GM10248 (cell line): ENCODE measurements around the gene LAIR2.
"Not testable (repeated sequence)": the region's sequence is repeated elsewhere in the genome, so short reads cannot be mapped to it uniquely, and the experiment has no call there.

Experiments used
- CTCF ChIA-PET: fragments of 300-600 bp; sonication (Branson Sonifier 250); formaldehyde crosslinking; extraction: SDS; loops from one replicate; lab custom pipeline; 2021; ENCODE audit warnings: antibody characterized with exemption; lab: Yijun Ruan, JAX
- POLR2A ChIA-PET: fragments of 350-650 bp; sonication (Branson Sonifier 250); formaldehyde crosslinking; extraction: SDS; loops from one replicate; lab custom pipeline; 2020; ENCODE audit warnings: antibody characterized with exemption; lab: Yijun Ruan, JAX
- DNase-seq: peaks from one replicate; pipeline ENCODE4 v3.0.0; 2012; ENCODE audit errors: extremely low spot score
- TF ChIP-seq, protein P1 (sequence below): IDR thresholded peaks from 2 replicates; pipeline ENCODE4 v1.5.1; 2012; ENCODE audit warnings: mild to moderate bottlenecking, low read depth; ENCODE audit errors: extremely low read depth, missing control alignments, control extremely low read depth

LAIR2 gene

DNA sequence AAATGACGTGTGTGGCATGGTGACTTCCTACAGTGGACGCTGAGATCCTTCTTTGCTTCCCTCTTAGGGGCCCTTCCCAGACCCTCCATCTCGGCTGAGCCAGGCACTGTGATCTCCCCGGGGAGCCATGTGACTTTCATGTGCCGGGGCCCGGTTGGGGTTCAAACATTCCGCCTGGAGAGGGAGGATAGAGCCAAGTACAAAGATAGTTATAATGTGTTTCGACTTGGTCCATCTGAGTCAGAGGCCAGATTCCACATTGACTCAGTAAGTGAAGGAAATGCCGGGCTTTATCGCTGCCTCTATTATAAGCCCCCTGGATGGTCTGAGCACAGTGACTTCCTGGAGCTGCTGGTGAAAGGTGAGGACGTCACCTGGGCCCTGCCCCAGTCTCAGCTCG lies 5.2 kb downstream of the LAIR2 start:
- TF ChIP-seq, protein P1, sequence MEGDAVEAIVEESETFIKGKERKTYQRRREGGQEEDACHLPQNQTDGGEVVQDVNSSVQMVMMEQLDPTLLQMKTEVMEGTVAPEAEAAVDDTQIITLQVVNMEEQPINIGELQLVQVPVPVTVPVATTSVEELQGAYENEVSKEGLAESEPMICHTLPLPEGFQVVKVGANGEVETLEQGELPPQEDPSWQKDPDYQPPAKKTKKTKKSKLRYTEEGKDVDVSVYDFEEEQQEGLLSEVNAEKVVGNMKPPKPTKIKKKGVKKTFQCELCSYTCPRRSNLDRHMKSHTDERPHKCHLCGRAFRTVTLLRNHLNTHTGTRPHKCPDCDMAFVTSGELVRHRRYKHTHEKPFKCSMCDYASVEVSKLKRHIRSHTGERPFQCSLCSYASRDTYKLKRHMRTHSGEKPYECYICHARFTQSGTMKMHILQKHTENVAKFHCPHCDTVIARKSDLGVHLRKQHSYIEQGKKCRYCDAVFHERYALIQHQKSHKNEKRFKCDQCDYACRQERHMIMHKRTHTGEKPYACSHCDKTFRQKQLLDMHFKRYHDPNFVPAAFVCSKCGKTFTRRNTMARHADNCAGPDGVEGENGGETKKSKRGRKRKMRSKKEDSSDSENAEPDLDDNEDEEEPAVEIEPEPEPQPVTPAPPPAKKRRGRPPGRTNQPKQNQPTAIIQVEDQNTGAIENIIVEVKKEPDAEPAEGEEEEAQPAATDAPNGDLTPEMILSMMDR: no peak
- no peak for DNase-seq
- CTCF ChIA-PET: no interaction called here
- POLR2A ChIA-PET: no interaction called here

GRCh38 chr19:54508487-54508886 lies 5.9 kb downstream of the LAIR2 start:
- DNase-seq, CTCF ChIA-PET, POLR2A ChIA-PET: not testable (repeated sequence)

DNA sequence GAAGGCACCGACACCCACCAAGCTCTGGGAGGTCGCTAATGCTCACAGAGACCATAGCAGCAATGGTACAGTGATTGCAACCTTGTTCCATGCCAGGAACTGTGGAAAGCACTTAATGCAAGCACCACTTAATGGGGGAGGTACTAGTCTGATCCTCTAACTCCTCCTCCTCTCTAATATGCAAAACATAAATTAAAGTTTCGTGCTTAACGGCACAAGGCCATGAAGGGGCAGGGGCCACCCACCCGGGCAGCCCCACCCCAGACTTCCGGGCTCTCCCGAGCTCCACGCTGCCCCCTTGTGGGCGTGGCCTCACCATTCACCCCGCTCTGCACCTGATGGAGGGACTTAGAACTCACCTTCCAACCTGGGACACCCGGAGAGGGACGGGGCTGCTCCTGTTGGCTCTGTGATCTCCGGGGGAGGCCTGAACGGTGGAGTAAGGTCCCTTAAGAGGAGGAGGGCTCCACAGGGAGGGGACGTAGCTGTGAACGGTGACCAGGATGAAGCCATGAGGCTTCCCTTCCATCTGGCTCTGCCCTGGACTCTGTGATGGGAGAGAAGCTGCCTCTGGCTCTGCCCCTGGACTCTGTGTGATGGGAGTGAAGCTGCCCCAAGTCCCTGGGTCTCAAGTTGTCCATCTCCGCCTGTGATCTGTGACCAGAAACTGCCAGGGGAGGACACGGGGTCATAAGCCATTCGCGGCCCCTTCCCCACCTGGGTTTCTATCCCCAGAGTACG lies 6.7 kb downstream of the LAIR2 start:
- POLR2A ChIA-PET, DNase-seq, CTCF ChIA-PET: not testable (repeated sequence)

- no peak for DNase-seq
- ChIA-PET POLR2A (no interaction called here), CTCF (no interaction called here)
- TF ChIP-seq, protein P1: no peak
Observed at GRCh38 chr19:54515156-54515555, 12.5 kb downstream of the LAIR2 start.

DNA sequence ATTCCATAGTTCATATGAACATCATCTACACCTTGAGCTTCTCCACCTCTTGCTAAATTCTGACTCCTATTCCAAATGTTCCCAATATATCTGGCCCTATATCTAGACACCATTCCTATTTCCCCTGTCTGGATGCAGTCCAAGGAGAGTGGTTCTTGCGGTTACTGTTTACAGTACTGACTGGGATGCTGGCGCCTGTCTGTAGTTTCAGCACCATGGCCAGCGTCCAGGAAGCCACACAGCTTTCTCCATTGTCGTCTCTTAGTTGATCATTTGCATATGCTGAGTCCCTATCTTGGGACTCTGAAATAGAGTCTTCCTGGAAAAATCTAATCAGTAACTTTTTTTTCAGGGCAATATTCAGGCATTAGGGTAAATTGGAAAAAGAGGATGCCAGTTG lies 14.9 kb downstream of the LAIR2 start:
- TF ChIP-seq, protein P1: no peak
- ChIA-PET CTCF (interaction anchor here (1.0 kb wide), 1 partner anchor 29 kb away, joined by 3 read pairs; no protein-coding TSS in a partner anchor), POLR2A (interaction anchor here (0.7 kb wide), 1 partner anchor 53 kb away, joined by 5 read pairs; no protein-coding TSS in a partner anchor)
- DNase-seq: peak; percentile 65

- peak; percentile 60 for DNase-seq
Observed at GRCh38 chr19:54518844-54519243, 16.2 kb downstream of the LAIR2 start.

GRCh38 chr19:54521022-54521859 lies 18.6 kb downstream of the LAIR2 start:
- ChIA-PET POLR2A (no interaction called here), CTCF (interaction anchor here (1.5 kb wide), 1 partner anchor 39 kb away, joined by 3 read pairs; no protein-coding TSS in a partner anchor)
- no peak for DNase-seq
- TF ChIP-seq, protein P1: no peak

More at GRCh38 chr19:54518844-54519243, 16.2 kb downstream of the LAIR2 start:
- CTCF ChIA-PET: interaction anchor here (0.9 to 1.4 kb wide), 5 partner anchors 9 to 40 kb away, joined by 3 to 5 read pairs (median 3); no protein-coding TSS in a partner anchor
- TF ChIP-seq, protein P1: no peak
- POLR2A ChIA-PET: no interaction called here
